ENCODE measurements around the gene HACD2.

Gene HACD2

DNA sequence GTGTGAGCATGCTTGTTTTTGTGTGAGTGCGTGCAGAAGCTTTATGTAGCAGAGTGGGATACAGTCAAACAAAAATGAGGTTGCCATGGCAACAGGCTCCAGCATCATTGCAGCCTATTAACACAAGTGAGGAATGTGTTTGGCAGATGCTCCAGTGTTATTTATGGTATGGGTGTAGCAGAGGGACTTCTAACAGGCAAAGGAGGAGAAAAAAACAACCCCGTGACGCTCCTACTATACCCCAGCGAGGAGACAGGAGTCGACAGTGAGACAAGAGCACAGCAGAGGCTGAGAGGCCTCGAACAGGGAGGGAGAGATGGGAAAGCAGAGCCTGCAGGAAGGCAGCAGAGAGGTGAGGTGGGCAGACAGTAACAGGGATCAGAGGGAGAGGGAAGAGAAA is 140.8 kb downstream of the HACD2 start:
- no peak for DNase-seq

DNA sequence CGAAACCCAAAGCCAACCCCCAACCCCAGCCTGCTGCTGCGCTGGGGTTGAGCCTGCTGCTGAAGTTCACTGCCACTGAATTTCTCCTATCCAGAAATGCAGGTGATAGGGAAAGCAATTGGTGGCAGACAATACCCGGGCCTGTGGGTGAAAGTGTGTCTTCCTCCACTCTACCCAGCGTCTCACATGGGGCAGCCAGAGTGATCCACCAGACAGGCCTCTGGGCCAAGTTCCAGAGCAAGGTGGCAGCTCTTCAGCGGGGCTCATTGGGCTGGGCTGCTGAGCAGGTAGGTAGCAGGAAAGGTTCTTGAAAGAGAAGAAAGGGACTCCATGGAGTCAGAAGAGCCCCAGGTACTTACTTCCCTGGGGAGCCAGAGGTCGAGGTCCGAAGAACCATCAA is 141.9 kb downstream of the HACD2 start:
- DNase-seq, result no peak

- DNase-seq, result no peak
Measured at GRCh38 chr3:123442125-123442524, 142.7 kb downstream of the HACD2 start.
